NCI-H1417 (cell line): ENCODE data around the gene LRRFIP1.
A peak's percentile ranks its signal among the peaks of the same experiment; 100 is the strongest.

Source experiments
- DNase-seq, 3 experiments: peaks; one replicate each; lab custom pipeline; 2025; lab: John Stamatoyannopoulos, UW

Gene LRRFIP1

GRCh38 chr2:237701859-237702390 lies 74.5 kb downstream of the LRRFIP1 start:
- DNase-seq, result no peak

GRCh38 chr2:237702441-237703391 lies 75.3 kb downstream of the LRRFIP1 start:
- peak in 1 of 3 experiments; percentile 21 for DNase-seq

- DNase-seq, result no peak
Observed at GRCh38 chr2:237704501-237705434, 77.4 kb downstream of the LRRFIP1 start.

- DNase-seq, result no peak
Observed at GRCh38 chr2:237706257-237706656, 78.9 kb downstream of the LRRFIP1 start.

GRCh38 chr2:237708065-237708398 lies 80.6 kb downstream of the LRRFIP1 start:
- DNase-seq, result no peak

GRCh38 chr2:237708491-237708890 lies 81.1 kb downstream of the LRRFIP1 start:
- peak in 2 of 3 experiments; percentile 21 to 43 for DNase-seq

GRCh38 chr2:237708961-237709360 lies 81.6 kb downstream of the LRRFIP1 start:
- DNase-seq, result peak in 1 of 3 experiments; percentile 29

GRCh38 chr2:237711458-237712150 lies 84.2 kb downstream of the LRRFIP1 start:
- DNase-seq, result no peak

GRCh38 chr2:237712477-237713377 lies 85.3 kb downstream of the LRRFIP1 start:
- no peak for DNase-seq

- peak in 1 of 3 experiments; percentile 63 for DNase-seq
Observed at GRCh38 chr2:237714690-237715458, 87.5 kb downstream of the LRRFIP1 start.

GRCh38 chr2:237715459-237715947 lies 88.1 kb downstream of the LRRFIP1 start:
- DNase-seq, result peak in 2 of 3 experiments; percentile 66 to 84

- no peak for DNase-seq
Observed at GRCh38 chr2:237716011-237716410, 88.6 kb downstream of the LRRFIP1 start.

GRCh38 chr2:237717366-237718276 lies 90.2 kb downstream of the LRRFIP1 start:
- DNase-seq, result no peak

GRCh38 chr2:237718277-237718634 lies 90.9 kb downstream of the LRRFIP1 start:
- DNase-seq, result no peak

- no peak for DNase-seq
Observed at GRCh38 chr2:237720444-237720843, 93.1 kb downstream of the LRRFIP1 start.

GRCh38 chr2:237720957-237721356 lies 93.6 kb downstream of the LRRFIP1 start:
- no peak for DNase-seq

GRCh38 chr2:237721458-237721857 lies 94.1 kb downstream of the LRRFIP1 start:
- no peak for DNase-seq

GRCh38 chr2:237722616-237723015 lies 95.2 kb downstream of the LRRFIP1 start:
- DNase-seq, result no peak

GRCh38 chr2:237723023-237723422 lies 95.6 kb downstream of the LRRFIP1 start:
- no peak for DNase-seq
